GM21515 (cell line): Measurements from ENCODE around the gene NPTX2.

Experiments
- ATAC-seq: cut with Tn5 transposase; IDR thresholded peaks from one replicate; pipeline ENCODE4 v1.9.1; 2021; ENCODE audit not compliant: unreplicated experiment

NPTX2 gene

GRCh38 chr7:98618786-98619185 lies 1.7 kb downstream of the NPTX2 start:
- ATAC-seq: no peak

GRCh38 chr7:98619450-98620321 lies 2.6 kb downstream of the NPTX2 start:
- ATAC-seq: no peak

- ATAC-seq: no peak
These were observed 4.7 kb downstream of the NPTX2 start for GRCh38 chr7:98621573-98622482.

GRCh38 chr7:98622926-98623325 lies 5.8 kb downstream of the NPTX2 start:
- ATAC-seq: no peak

GRCh38 chr7:98624846-98625420 lies 7.8 kb downstream of the NPTX2 start:
- no peak for ATAC-seq

GRCh38 chr7:98626460-98627412 lies 9.7 kb downstream of the NPTX2 start:
- ATAC-seq: no peak

GRCh38 chr7:98627413-98627790 lies 10.3 kb downstream of the NPTX2 start:
- ATAC-seq: no peak

GRCh38 chr7:98628418-98628817 lies 11.3 kb downstream of the NPTX2 start:
- no peak for ATAC-seq

GRCh38 chr7:98629001-98629431 lies 11.9 kb downstream of the NPTX2 start:
- ATAC-seq: no peak

- no peak for ATAC-seq
These were observed 13.1 kb downstream of the NPTX2 start for GRCh38 chr7:98630149-98630548.

- ATAC-seq: no peak
These were observed 13.7 kb downstream of the NPTX2 start for GRCh38 chr7:98630770-98631169.

GRCh38 chr7:98638853-98639252 lies 21.8 kb downstream of the NPTX2 start:
- no peak for ATAC-seq

GRCh38 chr7:98640375-98640774 lies 23.3 kb downstream of the NPTX2 start:
- no peak for ATAC-seq

- peak; percentile 76 for ATAC-seq
These were observed 24.8 kb downstream of the NPTX2 start for GRCh38 chr7:98641646-98642500.

- ATAC-seq: no peak
These were observed 26.3 kb downstream of the NPTX2 start for GRCh38 chr7:98643236-98643985.

- no peak for ATAC-seq
These were observed 29.4 kb downstream of the NPTX2 start for GRCh38 chr7:98646465-98646864.

- no peak for ATAC-seq
These were observed 30.2 kb downstream of the NPTX2 start for GRCh38 chr7:98647326-98647725.

- ATAC-seq: no peak
These were observed 34.7 kb downstream of the NPTX2 start for GRCh38 chr7:98651760-98652159.
